ENCODE measurements around the gene SBNO2.
"Not testable (repeated sequence)": the region's sequence is repeated elsewhere in the genome, so short reads cannot be mapped to it uniquely, and the experiment has no call there.

SBNO2 gene

GRCh38 chr19:1173845-1174809, at the start of gene SBNO2:
TSS of gene SBNO2 (minus strand) at chr19:1174268. CDS start at chr19:1154276, 19,992 bp downstream.
- peak; percentile 88 to 98 for DNase-seq (ENCODE audit: low read depth in 2 of 2)

GRCh38 chr19:1223018-1223855, 49.2 kb upstream of the SBNO2 start:
- DNase-seq (ENCODE audit: low read depth in 2 of 2) = no peak

- no peak for DNase-seq (ENCODE audit: low read depth in 2 of 2)
Observed at GRCh38 chr19:1222394-1222793, 48.3 kb upstream of the SBNO2 start.

- no peak for DNase-seq (ENCODE audit: low read depth in 2 of 2)
Observed at GRCh38 chr19:1221904-1222255, 47.8 kb upstream of the SBNO2 start.

- DNase-seq (ENCODE audit: low read depth in 2 of 2) = no peak
Observed at GRCh38 chr19:1220976-1221903, 47.2 kb upstream of the SBNO2 start.

GRCh38 chr19:1220477-1220930, 46.4 kb upstream of the SBNO2 start:
- no peak for DNase-seq (ENCODE audit: low read depth in 2 of 2)

- no peak for DNase-seq (ENCODE audit: low read depth in 2 of 2)
Observed at GRCh38 chr19:1219786-1220476, 45.9 kb upstream of the SBNO2 start.

GRCh38 chr19:1218751-1219567, 44.9 kb upstream of the SBNO2 start:
- DNase-seq (ENCODE audit: low read depth in 2 of 2) = no peak

GRCh38 chr19:1217366-1217765, 43.3 kb upstream of the SBNO2 start:
- no peak for DNase-seq (ENCODE audit: low read depth in 2 of 2)

- no peak for DNase-seq (ENCODE audit: low read depth in 2 of 2)
Observed at GRCh38 chr19:1216756-1217155, 42.7 kb upstream of the SBNO2 start.

- no peak for DNase-seq (ENCODE audit: low read depth in 2 of 2)
Observed at GRCh38 chr19:1214862-1215731, 41.0 kb upstream of the SBNO2 start.

GRCh38 chr19:1214299-1214861, 40.3 kb upstream of the SBNO2 start:
- DNase-seq (ENCODE audit: low read depth in 2 of 2) = no peak

- DNase-seq (ENCODE audit: low read depth in 2 of 2) = peak in 1 of 2 donors; percentile 32
Observed at GRCh38 chr19:1213391-1214286, 39.6 kb upstream of the SBNO2 start.

GRCh38 chr19:1211494-1212234, 37.6 kb upstream of the SBNO2 start:
- no peak for DNase-seq (ENCODE audit: low read depth in 2 of 2)

GRCh38 chr19:1210227-1210538, 36.1 kb upstream of the SBNO2 start:
- no peak for DNase-seq (ENCODE audit: low read depth in 2 of 2)

GRCh38 chr19:1208830-1209229, 34.8 kb upstream of the SBNO2 start:
- DNase-seq (ENCODE audit: low read depth in 2 of 2) = not testable (repeated sequence)

- DNase-seq (ENCODE audit: low read depth in 2 of 2) = no peak
Observed at GRCh38 chr19:1206864-1207450, 32.9 kb upstream of the SBNO2 start.
